Neutrophil (primary cell): ENCODE measurements around the gene KEL.

Experiments
- H3K27ac ChIP-seq: fragments of 200-600 bp; sonication (generic); 2 replicates; pipeline ENCODE4 v1.5.1; 2016; ENCODE audit warnings: mild to moderate bottlenecking, moderate library complexity
- H3K27me3 ChIP-seq: fragments of 200-600 bp; sonication (generic); 2 replicates; pipeline ENCODE4 v1.6.0; 2016; ENCODE audit warnings: mild to moderate bottlenecking
- H3K36me3 ChIP-seq: fragments of 200-600 bp; sonication (generic); 2 replicates; pipeline ENCODE4 v1.5.1; 2017
- H3K4me1 ChIP-seq, 2 experiments: fragments of 200-600 bp in 1 of 2; sonication (generic) in 1 of 2; 1 replicate in 1 of 2; 2 replicates in 1 of 2; pipeline versions ENCODE4 v1.5.1 to v1.6.1; 2013 to 2016; ENCODE audit warnings: low read depth in 1 of 2, low read length in 1 of 2, mild to moderate bottlenecking in 1 of 2, moderate library complexity in 1 of 2; ENCODE audit not compliant: control insufficient read depth in 1 of 2, insufficient read depth in 1 of 2
- H3K4me3 ChIP-seq, 2 experiments: fragments of 200-600 bp in 1 of 2; sonication (generic) in 1 of 2; 1 replicate in 1 of 2; 2 replicates in 1 of 2; pipeline ENCODE4 v1.5.1; 2013 to 2016; ENCODE audit warnings: low read depth in 1 of 2, low read length in 1 of 2, mild to moderate bottlenecking in 1 of 2, moderate library complexity in 1 of 2
- H3K9me3 ChIP-seq: fragments of 200-600 bp; sonication (generic); 2 replicates; pipeline ENCODE4 v1.5.1; 2016
- CTCF ChIP-seq: fragments of 200-600 bp; sonication (generic); IDR thresholded peaks from 2 replicates; pipeline ENCODE4 v1.5.1; 2016; ENCODE audit warnings: antibody characterized with exemption

Gene KEL

GRCh38 chr7:142935941-142936565 lies 26.1 kb downstream of the KEL start:
- Histone ChIP-seq H3K9me3 (no peaks in the 10 kb centered on the region), H3K4me1 (no peaks in the 10 kb centered on the region), H3K36me3 (no peaks in the 10 kb centered on the region), H3K27ac (no peak overlapping the region), H3K4me3 (no peak overlapping the region), H3K27me3 (no peaks in the 10 kb centered on the region)
- TF ChIP-seq CTCF: no peak

GRCh38 chr7:142934056-142934455 lies 28.1 kb downstream of the KEL start:
- TF ChIP-seq CTCF: no peak
- Histone ChIP-seq H3K36me3 (no peaks in the 10 kb centered on the region), H3K4me3 (no peak overlapping the region), H3K4me1 (peaks cover 2 to 6% of the 10 kb centered on the region in 2 experiments), H3K27ac (no peak overlapping the region), H3K27me3 (no peaks in the 10 kb centered on the region), H3K9me3 (no peaks in the 10 kb centered on the region)

GRCh38 chr7:142933624-142934023 lies 28.5 kb downstream of the KEL start, which contains the start of gene TRPV5:
Gene TRPV5 (minus strand): TSS chr7:142933746. CDS start chr7:142933459, 287 bp downstream.
- no peaks in the 10 kb centered on the region for H3K27me3 ChIP-seq
- no peaks in the 10 kb centered on the region for H3K36me3 ChIP-seq
- no peak within 1 kb of the TSS for H3K27ac ChIP-seq
- H3K9me3 ChIP-seq: no peaks in the 10 kb centered on the region
- H3K4me1 ChIP-seq: peaks cover 6 to 10% of the 10 kb centered on the region in 2 experiments
- TF ChIP-seq CTCF: no peak
- no peak within 1 kb of the TSS for H3K4me3 ChIP-seq

- H3K27me3 ChIP-seq: no peaks in the 10 kb centered on the region
- no peaks in the 10 kb centered on the region for H3K36me3 ChIP-seq
- no peak overlapping the region for H3K27ac ChIP-seq
- no peak overlapping the region for H3K4me3 ChIP-seq
- peaks cover 11 to 15% of the 10 kb centered on the region in 2 experiments for H3K4me1 ChIP-seq
- TF ChIP-seq CTCF: no peak
- H3K9me3 ChIP-seq: no peaks in the 10 kb centered on the region
Observed at GRCh38 chr7:142933092-142933475, 29.1 kb downstream of the KEL start.

GRCh38 chr7:142932386-142933091 lies 29.6 kb downstream of the KEL start:
- no peaks in the 10 kb centered on the region for H3K9me3 ChIP-seq
- H3K27me3 ChIP-seq: no peaks in the 10 kb centered on the region
- no peak overlapping the region for H3K27ac ChIP-seq
- no peaks in the 10 kb centered on the region for H3K36me3 ChIP-seq
- no peak for TF ChIP-seq CTCF
- peaks cover 17 to 21% of the 10 kb centered on the region in 2 experiments for H3K4me1 ChIP-seq
- no peak overlapping the region for H3K4me3 ChIP-seq
